Sigmoid colon (tissue), 7 donors: ENCODE results near the gene C1orf21. TPM values are rescaled to one million over a fixed set of nuclear protein-coding genes. Genes with fewer than 3 reads are reported as not detected.

Source experiments
- DNase-seq: peaks from one replicate; pipeline ENCODE4 v3.0.0-alpha.2; 2019
- H3K27ac ChIP-seq, 4 donors: fragments of 200-600 bp; sonication (generic); one replicate each; pipeline ENCODE4 v1.5.1; 2016 to 2019; ENCODE audit warnings: mild to moderate bottlenecking in 1 of 4
- H3K27me3 ChIP-seq, 3 donors: fragments of 200-600 bp; sonication (generic); one replicate each; pipeline ENCODE4 v1.5.1; 2019; ENCODE audit warnings: mild to moderate bottlenecking in 1 of 3
- H3K36me3 ChIP-seq, 4 donors: fragments of 200-600 bp; sonication (generic); one replicate each; pipeline ENCODE4 v1.5.1; 2016 to 2019
- H3K4me1 ChIP-seq, 4 donors: fragments of 200-600 bp; sonication (generic); one replicate each; pipeline ENCODE4 v1.5.1; 2017 to 2019
- H3K4me3 ChIP-seq, 4 donors: fragments of 200-600 bp; sonication (generic); one replicate each; pipeline ENCODE4 v1.5.1; 2017 to 2019; ENCODE audit warnings: mild to moderate bottlenecking in 2 of 4, moderate library complexity in 1 of 4
- H3K9me3 ChIP-seq, 4 donors: fragments of 200-600 bp in 3 of 4; sonication (generic) in 3 of 4; one replicate each; pipeline versions ENCODE4 v1.5.1 to v1.6.1; 2013 to 2019
- CTCF ChIP-seq, 4 experiments: fragments of 450-650 bp in 3 of 4; fragments of 200-600 bp in 1 of 4; IDR thresholded peaks; one replicate each; pipeline ENCODE4 v1.5.1; 2016 to 2019; ENCODE audit warnings: antibody characterized with exemption in 4 of 4, mild to moderate bottlenecking in 3 of 4, moderate library complexity in 2 of 4
- EP300 ChIP-seq, 4 donors: sonication (generic); formaldehyde crosslinking; IDR thresholded peaks; one replicate each; pipeline ENCODE4 v1.6.1; 2017; ENCODE audit warnings: antibody characterized with exemption in 4 of 4
- POLR2A ChIP-seq, 2 donors: fragments of 450-650 bp; IDR thresholded peaks; one replicate each; pipeline ENCODE4 v1.6.1; 2016; ENCODE audit warnings: antibody characterized with exemption in 2 of 2, mild to moderate bottlenecking in 2 of 2, moderate library complexity in 2 of 2
- POLR2AphosphoS5 ChIP-seq, 4 donors: sonication (generic); formaldehyde crosslinking; IDR thresholded peaks; one replicate each; pipeline ENCODE4 v1.6.1; 2017; ENCODE audit warnings: antibody characterized with exemption in 4 of 4
- WGBS, 2 donors: extraction: QIAGEN DNeasy Blood & Tissue Kit; methylation state at CpG; one replicate each; pipeline ENCODE4 v1.1.7; 2013; 5-methylcytosine and 5-hydroxymethylcytosine counted together
- intact Hi-C: fragments of 100-400 bp; cut with DNase I; formaldehyde crosslinking; loops from one replicate; pipeline ENCODE4 v1.15.1; 2023
- polyA plus RNA-seq, 3 donors: library from polyadenylated mRNA; stranded (reverse); fragments of 200-250 nt; gene quantifications; one replicate each; pipeline ENCODE4 v1.2.3, GENCODE V29; 2013
- total RNA-seq, 4 donors: library from RNA; depleted of rRNA; stranded (reverse); fragments of >200 nt; gene quantifications; one replicate each; pipeline ENCODE4 v1.1.0, GENCODE V29; 2016
- donor health status: healthy with polysubstance abuse.
- donor health status: Bipolar disorder and iron deficiency.
- donor health status: healthy.

C1orf21 gene
- total and polyA plus RNA-seq, 7 donors, result 39.5 to 109 (median 80.0) TPM

DNA sequence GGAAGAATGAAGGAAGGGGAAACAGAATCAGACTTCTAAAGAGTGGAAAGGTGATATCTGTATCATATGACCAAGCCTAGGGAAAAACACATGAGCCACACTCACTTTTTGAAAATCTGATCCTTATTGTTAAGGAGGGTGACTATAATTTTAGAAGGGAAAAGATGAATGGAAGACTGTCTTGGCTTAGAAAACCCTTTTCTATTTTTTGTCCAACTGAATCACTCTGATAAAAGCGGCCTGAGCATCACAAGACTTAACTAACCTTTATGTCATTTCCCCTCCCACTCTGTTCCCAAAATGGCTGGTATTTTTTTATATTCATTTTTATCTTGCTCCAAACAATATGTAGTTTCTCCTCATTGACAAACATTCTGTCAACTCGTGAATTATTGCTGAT, 169.8 kb downstream of the C1orf21 start:
- 84 to 90% methylated on average over 2 of the region's 2 CpGs for WGBS, 2 donors
- no peak for DNase-seq
- H3K36me3 ChIP-seq, result no peaks in the 10 kb centered on the region
- no peaks in the 10 kb centered on the region for H3K9me3 ChIP-seq
- H3K27ac ChIP-seq, result peak overlapping the region in 2 of 4 donors; percentile 16 to 54
- TF ChIP-seq POLR2A (IDR thresholded peaks at IDR 0.05) (no peak), CTCF (IDR thresholded peaks at IDR 0.05) (no peak), POLR2AphosphoS5 (IDR thresholded peaks at IDR 0.05) (no peak)
- intact Hi-C loops, result no loop called here
- H3K4me1 ChIP-seq, result peaks cover 0 to 12% (median 9%) of the 10 kb centered on the region in 4 donors
- H3K27me3 ChIP-seq, result no peaks in the 10 kb centered on the region
- no peak overlapping the region for H3K4me3 ChIP-seq

DNA sequence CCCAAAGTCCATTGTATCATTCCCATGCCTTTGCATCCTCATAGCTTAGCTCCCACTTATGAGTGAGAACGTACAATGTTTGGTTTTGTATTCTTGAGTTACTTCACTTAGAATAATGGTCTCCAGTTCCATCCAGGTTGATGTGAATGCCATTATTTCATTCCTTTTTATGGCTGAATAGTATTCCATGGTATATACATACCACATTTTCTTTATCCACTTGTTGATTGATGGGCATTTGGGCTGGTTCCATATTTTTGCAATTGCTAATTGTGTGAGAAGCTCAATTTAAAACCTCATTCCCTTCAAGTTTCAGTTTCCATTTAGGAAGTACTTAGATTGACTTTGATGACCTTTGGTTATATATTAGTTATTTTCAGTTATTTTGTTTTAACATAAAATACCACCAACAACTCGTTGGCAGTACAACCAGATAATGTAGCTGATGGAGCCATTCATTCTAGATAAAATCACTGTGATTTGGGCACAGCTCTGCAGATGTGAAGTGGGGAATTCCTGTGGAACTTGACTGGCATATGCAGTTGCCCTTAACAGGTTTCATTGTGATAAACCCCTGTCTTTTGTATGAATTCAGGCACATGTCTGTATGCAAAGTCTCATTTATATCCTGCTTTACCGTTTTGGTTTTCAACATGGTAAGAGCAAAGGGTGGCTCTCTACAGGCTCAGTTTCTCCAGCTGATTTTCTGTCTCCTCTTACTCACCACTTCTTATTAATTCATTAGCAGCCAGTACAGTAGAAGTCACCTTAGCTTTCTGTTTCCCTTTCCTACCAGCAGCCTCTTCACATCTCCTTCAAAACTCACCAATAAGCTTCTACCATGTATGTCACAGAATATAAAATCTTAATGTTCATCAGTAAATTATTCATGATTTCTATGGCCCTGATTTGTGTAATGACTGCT, 170.9 kb downstream of the C1orf21 start:
- H3K36me3 ChIP-seq, result no peaks in the 10 kb centered on the region
- no peak overlapping the region for H3K4me3 ChIP-seq
- H3K27me3 ChIP-seq, result no peaks in the 10 kb centered on the region
- peaks cover 0 to 22% (median 20%) of the 10 kb centered on the region in 4 donors for H3K4me1 ChIP-seq
- TF ChIP-seq POLR2AphosphoS5 (IDR thresholded peaks at IDR 0.05) (no peak), CTCF (IDR thresholded peaks at IDR 0.05) (no peak), POLR2A (IDR thresholded peaks at IDR 0.05) (no peak), EP300 (IDR thresholded peaks at IDR 0.05) (no peak)
- WGBS, 2 donors, result 76 to 85% methylated on average over 3 of the region's 3 CpGs
- DNase-seq, result no peak
- intact Hi-C loops, result no loop called here
- no peaks in the 10 kb centered on the region for H3K9me3 ChIP-seq
- no peak overlapping the region for H3K27ac ChIP-seq

DNA sequence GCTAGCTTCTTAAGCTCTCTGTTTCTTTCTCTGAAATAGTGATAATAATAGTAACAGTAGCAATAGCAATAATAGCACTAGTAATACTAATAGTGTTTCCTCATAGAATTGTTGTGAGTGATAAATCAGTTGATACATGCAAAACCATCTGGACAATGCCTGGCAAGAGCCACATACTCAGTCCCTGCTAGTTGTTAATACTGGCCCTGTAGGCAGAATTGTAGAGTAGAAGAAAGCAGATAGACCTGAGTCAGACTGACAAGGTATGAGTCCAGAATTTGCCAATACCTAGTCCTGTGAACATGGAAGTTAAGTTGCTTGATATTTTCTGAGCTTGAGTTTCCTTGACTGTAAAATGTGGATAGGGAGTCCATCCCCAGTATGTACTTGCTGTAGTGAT, 171.9 kb downstream of the C1orf21 start:
- no peak overlapping the region for H3K4me3 ChIP-seq
- no peak for DNase-seq
- H3K27ac ChIP-seq, result no peak overlapping the region
- no peaks in the 10 kb centered on the region for H3K9me3 ChIP-seq
- peaks cover 0 to 30% (median 25%) of the 10 kb centered on the region in 4 donors for H3K4me1 ChIP-seq
- H3K27me3 ChIP-seq, result no peaks in the 10 kb centered on the region
- H3K36me3 ChIP-seq, result no peaks in the 10 kb centered on the region
- intact Hi-C loops, result no loop called here
- TF ChIP-seq POLR2A (IDR thresholded peaks at IDR 0.05) (no peak), CTCF (IDR thresholded peaks at IDR 0.05) (no peak), EP300 (IDR thresholded peaks at IDR 0.05) (no peak), POLR2AphosphoS5 (IDR thresholded peaks at IDR 0.05) (no peak)

DNA sequence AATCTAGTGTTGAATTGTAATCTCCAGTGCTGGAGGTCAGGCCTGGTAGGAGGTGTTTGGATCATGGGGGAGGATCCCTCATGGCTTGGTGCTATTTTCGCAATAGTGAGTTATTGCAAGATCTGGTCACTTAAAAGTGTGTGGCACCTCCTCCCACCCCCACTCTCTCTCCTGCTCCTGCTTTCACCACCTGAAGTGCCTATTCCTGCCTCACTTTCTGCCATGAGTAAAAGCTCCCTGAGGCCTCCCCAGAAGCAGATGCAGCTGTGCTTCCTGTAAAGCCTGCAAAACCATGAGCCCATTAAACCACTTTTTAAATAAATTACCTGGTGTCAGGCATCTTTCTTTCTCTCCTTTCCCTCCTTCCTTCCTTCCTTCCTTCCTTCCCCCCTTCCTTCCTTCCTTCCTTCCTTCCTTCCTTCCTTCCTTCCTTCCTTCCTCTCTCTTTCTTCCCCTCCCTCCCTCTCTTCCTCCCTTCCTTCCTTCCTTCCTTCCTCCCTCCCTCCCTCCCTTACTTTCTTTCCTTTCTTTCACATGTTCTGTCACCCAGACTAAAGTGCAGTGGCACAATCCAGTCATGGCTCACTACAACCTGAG, 172.4 kb downstream of the C1orf21 start:
- H3K36me3 ChIP-seq, result no peaks in the 10 kb centered on the region
- no peak overlapping the region for H3K27ac ChIP-seq
- TF ChIP-seq CTCF (IDR thresholded peaks at IDR 0.05), result no peak
- no peak for TF ChIP-seq POLR2AphosphoS5 (IDR thresholded peaks at IDR 0.05)
- no peak for TF ChIP-seq POLR2A (IDR thresholded peaks at IDR 0.05)
- no peak for TF ChIP-seq EP300 (IDR thresholded peaks at IDR 0.05)
- no peak for DNase-seq
- peaks cover 0 to 30% (median 25%) of the 10 kb centered on the region in 4 donors for H3K4me1 ChIP-seq
- no peak overlapping the region for H3K4me3 ChIP-seq
- no peaks in the 10 kb centered on the region for H3K9me3 ChIP-seq
- intact Hi-C loops, result no loop called here
- 97 to 100% methylated on average over 1 of the region's 1 CpG for WGBS, 2 donors
- H3K27me3 ChIP-seq, result no peaks in the 10 kb centered on the region
